DND-41 (cell line): Measurements from ENCODE around the gene GPC5.

Experiments used
- ATAC-seq: fragments of 200-7000 bp; cut with Tn5 transposase; 3 replicates; pipeline ENCODE4 v1.9.1; 2021; ENCODE audit warnings: low read depth; ENCODE audit not compliant: insufficient read depth
- DNase-seq: peaks from one replicate; pipeline ENCODE4 v3.0.0-alpha.2; 2020
- H2AFZ ChIP-seq: 2 replicates; pipeline ENCODE4 v1.6.0; 2012; ENCODE audit warnings: low read depth, low read length
- H3K27ac ChIP-seq: 2 replicates; pipeline ENCODE4 v1.5.1; 2012; ENCODE audit warnings: low read length, inconsistent platforms
- H3K27me3 ChIP-seq: fragments of 200-600 bp; sonication (generic); 2 replicates; pipeline ENCODE4 v1.6.0; 2012; ENCODE audit warnings: low read length, mild to moderate bottlenecking, inconsistent platforms; ENCODE audit not compliant: insufficient read depth, poor library complexity
- H3K36me3 ChIP-seq: 2 replicates; pipeline ENCODE4 v1.5.1; 2012; ENCODE audit warnings: low read length, inconsistent platforms; ENCODE audit not compliant: insufficient read depth
- H3K4me1 ChIP-seq: 2 replicates; pipeline ENCODE4 v1.5.1; 2012; ENCODE audit warnings: mild to moderate bottlenecking, low read length; ENCODE audit not compliant: insufficient read depth
- H3K4me2 ChIP-seq: 2 replicates; pipeline ENCODE4 v1.6.0; 2012; ENCODE audit warnings: mild to moderate bottlenecking, moderate library complexity, low read length, inconsistent platforms; ENCODE audit not compliant: insufficient read depth
- H3K4me3 ChIP-seq, 2 experiments: fragments of 200-600 bp in 1 of 2; shearing (Covaris generic) in 1 of 2; 2 replicates each; pipeline ENCODE4 v1.5.1; 2012 to 2016; ENCODE audit warnings: inconsistent platforms in 2 of 2, low read length in 2 of 2, mild to moderate bottlenecking in 2 of 2, low read depth in 1 of 2, moderate library complexity in 1 of 2
- H3K79me2 ChIP-seq: 2 replicates; pipeline ENCODE4 v1.6.0; 2012; ENCODE audit warnings: low read length, inconsistent platforms; ENCODE audit not compliant: insufficient read depth
- H3K9ac ChIP-seq: 2 replicates; pipeline ENCODE4 v1.6.0; 2012; ENCODE audit warnings: low read depth, mild to moderate bottlenecking, inconsistent platforms, low read length, moderate library complexity
- H3K9me3 ChIP-seq: 2 replicates; pipeline ENCODE4 v1.5.1; 2012; ENCODE audit warnings: low read length, moderate library complexity, mild to moderate bottlenecking, inconsistent platforms; ENCODE audit not compliant: insufficient read depth, severe bottlenecking
- H4K20me1 ChIP-seq: 2 replicates; pipeline ENCODE4 v1.6.0; 2012; ENCODE audit warnings: low read length; ENCODE audit not compliant: insufficient read depth
- CTCF ChIP-seq: IDR thresholded peaks from 2 replicates; pipeline ENCODE4 v1.5.1; 2012; ENCODE audit warnings: borderline replicate concordance, low read length, moderate library complexity, mild to moderate bottlenecking; ENCODE audit not compliant: poor library complexity, severe bottlenecking; ENCODE audit errors: extremely low read depth
- EZH2 ChIP-seq: IDR thresholded peaks from 3 replicates; pipeline ENCODE4 v1.6.1; 2012; ENCODE audit warnings: borderline replicate concordance, low read depth, mild to moderate bottlenecking, moderate library complexity, low read length, inconsistent platforms; ENCODE audit not compliant: severe bottlenecking

GPC5 gene

DNA sequence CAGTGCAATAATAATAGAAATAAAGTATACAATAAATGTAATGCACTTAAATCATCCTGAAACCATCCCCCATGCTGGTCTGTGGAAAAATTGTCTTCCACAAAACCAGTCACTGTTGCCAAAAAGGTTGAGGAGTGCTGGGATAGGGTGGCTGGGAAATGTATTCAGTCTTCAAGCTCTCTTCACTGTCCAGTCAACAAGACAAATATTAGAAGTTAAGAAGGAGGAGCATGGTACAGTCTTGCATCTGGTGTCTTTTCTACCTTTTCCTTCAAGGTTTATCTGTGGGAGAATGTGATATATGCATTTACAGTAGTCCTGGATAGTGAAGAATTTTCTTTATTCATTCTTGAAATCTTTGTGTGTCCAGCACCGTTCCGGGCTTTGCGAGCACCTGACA, 203.4 kb downstream of the GPC5 start:
- TF ChIP-seq EZH2 (no peak), CTCF (no peak)
- Histone ChIP-seq H4K20me1 (no peaks in the 10 kb centered on the region), H2AFZ (no peak overlapping the region), H3K4me3 (no peak overlapping the region), H3K79me2 (no peaks in the 10 kb centered on the region), H3K9ac (no peak overlapping the region), H3K27me3 (no peaks in the 10 kb centered on the region), H3K4me2 (no peak overlapping the region), H3K36me3 (no peaks in the 10 kb centered on the region), H3K9me3 (no peaks in the 10 kb centered on the region), H3K4me1 (no peaks in the 10 kb centered on the region), H3K27ac (no peak overlapping the region)
- DNase-seq (no peak), ATAC-seq (no peak)

DNA sequence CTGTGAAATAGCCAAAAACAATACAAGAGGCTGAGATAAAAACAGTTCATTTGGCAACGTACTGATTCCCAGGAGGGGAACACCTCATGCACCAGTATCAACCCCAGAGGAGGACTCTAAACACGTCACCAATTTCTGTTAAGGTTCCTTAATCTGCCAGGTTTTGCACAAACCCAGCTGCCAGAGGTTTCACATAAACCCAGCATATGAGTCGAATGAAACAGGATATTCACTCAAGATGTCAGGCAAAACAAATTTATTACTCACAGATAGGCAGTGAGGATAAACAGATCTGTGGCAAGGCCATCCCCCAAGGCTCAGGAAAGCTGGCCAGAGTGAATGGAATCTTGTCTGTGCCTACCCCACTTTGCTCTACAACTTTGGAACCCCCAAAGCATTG, 210.9 kb downstream of the GPC5 start:
- no peaks in the 10 kb centered on the region for H3K79me2 ChIP-seq
- ATAC-seq (no peak), DNase-seq (no peak)
- no peak overlapping the region for H2AFZ ChIP-seq
- no peak for TF ChIP-seq CTCF
- TF ChIP-seq EZH2: no peak
- H3K9me3 ChIP-seq: no peaks in the 10 kb centered on the region
- no peak overlapping the region for H3K9ac ChIP-seq
- H4K20me1 ChIP-seq: no peaks in the 10 kb centered on the region
- no peak overlapping the region for H3K4me2 ChIP-seq
- H3K27me3 ChIP-seq: no peaks in the 10 kb centered on the region
- no peak overlapping the region for H3K27ac ChIP-seq
- H3K4me1 ChIP-seq: no peaks in the 10 kb centered on the region
- no peaks in the 10 kb centered on the region for H3K36me3 ChIP-seq
- H3K4me3 ChIP-seq: no peak overlapping the region

DNA sequence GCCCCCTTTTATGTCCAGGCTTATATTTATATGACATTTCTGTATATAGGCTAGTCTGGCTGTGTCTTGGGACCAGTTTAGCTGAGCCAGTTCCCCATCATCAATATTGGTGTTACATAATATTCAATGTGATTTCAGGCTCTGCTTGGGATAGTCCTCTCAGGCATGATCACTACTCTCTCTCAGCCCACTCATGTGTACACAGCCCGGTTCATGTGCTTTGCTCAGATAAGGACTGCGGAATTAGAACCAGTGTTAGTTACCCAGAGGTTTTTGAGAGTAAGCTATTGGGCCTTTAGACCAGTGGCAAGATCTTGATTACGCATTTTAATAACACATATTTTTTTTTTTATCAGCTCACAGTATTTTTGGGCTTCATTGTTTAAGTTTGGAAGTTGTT, 219.9 kb downstream of the GPC5 start:
- Histone ChIP-seq H3K36me3 (no peaks in the 10 kb centered on the region), H3K4me2 (no peak overlapping the region), H3K27me3 (no peaks in the 10 kb centered on the region), H3K4me3 (no peak overlapping the region), H3K27ac (no peak overlapping the region), H3K79me2 (no peaks in the 10 kb centered on the region), H3K9me3 (no peaks in the 10 kb centered on the region), H2AFZ (no peak overlapping the region), H3K9ac (no peak overlapping the region), H3K4me1 (no peaks in the 10 kb centered on the region), H4K20me1 (no peaks in the 10 kb centered on the region)
- no peak for DNase-seq
- ATAC-seq: no peak
- TF ChIP-seq EZH2 (no peak), CTCF (no peak)

- no peaks in the 10 kb centered on the region for H3K27me3 ChIP-seq
- TF ChIP-seq EZH2 (no peak), CTCF (no peak)
- no peaks in the 10 kb centered on the region for H3K9me3 ChIP-seq
- no peak overlapping the region for H2AFZ ChIP-seq
- H3K4me3 ChIP-seq: no peak overlapping the region
- ATAC-seq (no peak), DNase-seq (no peak)
- no peaks in the 10 kb centered on the region for H3K79me2 ChIP-seq
- no peak overlapping the region for H3K9ac ChIP-seq
- no peaks in the 10 kb centered on the region for H3K4me1 ChIP-seq
- H4K20me1 ChIP-seq: no peaks in the 10 kb centered on the region
- H3K27ac ChIP-seq: no peak overlapping the region
- H3K4me2 ChIP-seq: no peak overlapping the region
- H3K36me3 ChIP-seq: no peaks in the 10 kb centered on the region
Observed at GRCh38 chr13:91620670-91621141, 222.3 kb downstream of the GPC5 start.
